ENCODE measurements around the gene TOMT. TPM values are rescaled to one million over a fixed set of nuclear protein-coding genes. Genes with fewer than 3 reads are reported as not detected.
"Not testable (repeated sequence)": the region's sequence is repeated elsewhere in the genome, so short reads cannot be mapped to it uniquely, and the experiment has no call there.

Gene TOMT
- total RNA-seq, 1 experiment from 2014 or later: not detected

DNA sequence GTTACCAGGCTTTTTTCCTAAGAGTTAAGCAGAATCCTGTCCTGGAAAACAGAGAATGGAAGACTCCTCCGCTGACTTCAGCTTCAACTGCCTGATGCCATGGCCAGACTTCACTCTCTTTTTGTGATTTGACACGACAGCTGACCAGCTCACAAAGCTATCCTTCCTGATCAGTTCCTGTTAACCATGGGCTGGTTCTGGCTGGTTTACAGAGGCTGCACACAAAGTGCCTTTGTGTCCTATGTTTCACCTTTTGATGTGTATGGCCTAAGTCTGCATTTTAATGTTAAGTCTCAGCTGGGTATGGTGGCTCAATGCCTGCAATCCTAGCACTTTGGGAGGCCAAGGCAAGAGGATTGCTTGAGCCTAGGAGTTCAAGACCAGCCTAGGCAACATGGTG, 40.9 kb downstream of the TOMT start:
- Mint-ChIP-seq H3K9me3 (ENCODE audit: low read depth, unreplicated experiment) (no peaks in the 10 kb centered on the region), H3K27me3 (ENCODE audit: unreplicated experiment) (peaks cover 8% of the 10 kb centered on the region), H3K36me3 (ENCODE audit: insufficient read depth, unreplicated experiment) (no peaks in the 10 kb centered on the region), H3K27ac (ENCODE audit: unreplicated experiment) (no peak overlapping the region), H3K4me3 (ENCODE audit: low read depth, unreplicated experiment) (no peak overlapping the region), H3K4me1 (ENCODE audit: low read depth, unreplicated experiment) (peaks cover 6% of the 10 kb centered on the region)
- intact Hi-C loops (cut with micrococcal nuclease; ENCODE audit: unreplicated experiment): no loop called here
- no TSS peak for BruUV-seq (replicated peaks)
- CTCF ChIA-PET: no interaction called here
- DNase-seq: no peak
- TF ChIP-seq, protein P1, sequence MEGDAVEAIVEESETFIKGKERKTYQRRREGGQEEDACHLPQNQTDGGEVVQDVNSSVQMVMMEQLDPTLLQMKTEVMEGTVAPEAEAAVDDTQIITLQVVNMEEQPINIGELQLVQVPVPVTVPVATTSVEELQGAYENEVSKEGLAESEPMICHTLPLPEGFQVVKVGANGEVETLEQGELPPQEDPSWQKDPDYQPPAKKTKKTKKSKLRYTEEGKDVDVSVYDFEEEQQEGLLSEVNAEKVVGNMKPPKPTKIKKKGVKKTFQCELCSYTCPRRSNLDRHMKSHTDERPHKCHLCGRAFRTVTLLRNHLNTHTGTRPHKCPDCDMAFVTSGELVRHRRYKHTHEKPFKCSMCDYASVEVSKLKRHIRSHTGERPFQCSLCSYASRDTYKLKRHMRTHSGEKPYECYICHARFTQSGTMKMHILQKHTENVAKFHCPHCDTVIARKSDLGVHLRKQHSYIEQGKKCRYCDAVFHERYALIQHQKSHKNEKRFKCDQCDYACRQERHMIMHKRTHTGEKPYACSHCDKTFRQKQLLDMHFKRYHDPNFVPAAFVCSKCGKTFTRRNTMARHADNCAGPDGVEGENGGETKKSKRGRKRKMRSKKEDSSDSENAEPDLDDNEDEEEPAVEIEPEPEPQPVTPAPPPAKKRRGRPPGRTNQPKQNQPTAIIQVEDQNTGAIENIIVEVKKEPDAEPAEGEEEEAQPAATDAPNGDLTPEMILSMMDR (IDR thresholded peaks at IDR 0.05; ENCODE audit: unreplicated experiment): no peak

DNA sequence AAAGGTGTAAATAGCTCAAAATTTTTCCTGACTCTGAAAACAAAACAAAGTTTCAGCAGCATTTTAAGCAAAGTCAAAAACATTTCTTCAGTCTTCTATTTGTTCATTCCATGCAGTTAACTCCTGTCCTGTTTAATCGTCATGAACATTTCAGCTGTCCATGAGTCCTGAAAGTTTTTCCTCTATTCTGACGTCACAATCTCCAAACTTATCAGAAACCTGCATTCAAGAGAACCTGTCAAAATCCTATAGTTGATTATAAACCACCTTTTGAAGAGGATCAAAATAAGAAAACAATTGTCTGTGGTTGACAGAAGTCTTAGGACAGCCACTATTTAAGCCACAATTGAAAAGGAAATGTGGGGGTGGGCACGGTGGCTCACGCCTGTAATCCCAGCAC, 45.2 kb downstream of the TOMT start:
- Mint-ChIP-seq H3K9me3 (ENCODE audit: low read depth, unreplicated experiment) (no peaks in the 10 kb centered on the region), H3K27me3 (ENCODE audit: unreplicated experiment) (peaks cover 7% of the 10 kb centered on the region), H3K4me1 (ENCODE audit: low read depth, unreplicated experiment) (no peaks in the 10 kb centered on the region), H3K36me3 (ENCODE audit: insufficient read depth, unreplicated experiment) (no peaks in the 10 kb centered on the region), H3K27ac (ENCODE audit: unreplicated experiment) (no peak overlapping the region), H3K4me3 (ENCODE audit: low read depth, unreplicated experiment) (no peak overlapping the region)
- TF ChIP-seq, protein P1 (IDR thresholded peaks at IDR 0.05; ENCODE audit: unreplicated experiment): no peak
- intact Hi-C loops (cut with micrococcal nuclease; ENCODE audit: unreplicated experiment): no loop called here
- BruUV-seq (replicated peaks): no TSS peak
- DNase-seq: no peak
- CTCF ChIA-PET: no interaction called here

DNA sequence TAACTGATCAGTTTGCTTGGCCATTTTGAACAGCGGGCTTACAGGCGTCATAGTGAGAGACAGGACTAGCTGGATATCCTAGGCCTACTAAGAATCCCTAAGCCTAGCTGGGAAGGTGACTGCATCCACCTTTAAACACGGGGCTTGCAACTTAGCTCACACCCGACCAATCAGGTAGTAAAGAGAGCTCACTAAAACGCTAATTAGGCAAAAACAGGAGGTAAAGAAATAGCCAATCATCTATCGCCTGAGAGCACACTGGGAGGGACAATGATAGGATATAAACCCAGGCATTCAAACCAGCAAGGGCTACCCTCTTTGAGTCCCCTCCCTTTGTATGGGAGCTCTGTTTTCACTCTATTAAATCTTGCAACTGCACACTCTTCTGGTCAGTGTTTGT, 48.1 kb downstream of the TOMT start:
- BruUV-seq (replicated peaks); DNase-seq; intact Hi-C loops (cut with micrococcal nuclease; ENCODE audit: unreplicated experiment); H3K36me3 Mint-ChIP-seq (ENCODE audit: insufficient read depth, unreplicated experiment); H3K9me3 Mint-ChIP-seq (ENCODE audit: low read depth, unreplicated experiment); H3K4me1 Mint-ChIP-seq (ENCODE audit: low read depth, unreplicated experiment); H3K4me3 Mint-ChIP-seq (ENCODE audit: low read depth, unreplicated experiment); H3K27ac Mint-ChIP-seq (ENCODE audit: unreplicated experiment): not testable (repeated sequence)
- CTCF ChIA-PET: interaction anchor here (0.9 kb wide), 1 partner anchor 9 kb away, joined by 4 read pairs; no protein-coding TSS in a partner anchor
- H3K27me3 Mint-ChIP-seq (ENCODE audit: unreplicated experiment): peaks cover 13% of the 10 kb centered on the region

DNA sequence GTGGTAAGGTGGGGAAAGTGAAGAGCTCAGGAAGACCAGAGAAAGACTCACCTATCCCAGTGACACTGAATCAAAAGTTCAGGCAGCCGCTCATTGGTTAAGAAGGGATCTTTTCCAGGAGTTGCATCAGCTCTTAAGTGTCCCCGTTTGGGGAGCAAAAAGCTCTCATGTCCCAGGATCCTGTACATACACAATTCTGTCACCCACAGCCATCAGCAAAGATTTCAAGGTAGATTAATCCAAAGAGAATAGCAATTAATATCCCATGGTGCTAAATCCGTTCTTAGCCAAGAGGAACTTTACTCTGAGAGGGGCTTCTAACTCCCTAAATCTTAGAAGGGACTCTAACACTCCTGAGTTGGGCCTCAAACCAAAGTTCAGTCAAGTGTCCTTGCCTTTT, 49.1 kb downstream of the TOMT start:
- DNase-seq: no peak
- no TSS peak for BruUV-seq (replicated peaks)
- CTCF ChIA-PET: no interaction called here

DNA sequence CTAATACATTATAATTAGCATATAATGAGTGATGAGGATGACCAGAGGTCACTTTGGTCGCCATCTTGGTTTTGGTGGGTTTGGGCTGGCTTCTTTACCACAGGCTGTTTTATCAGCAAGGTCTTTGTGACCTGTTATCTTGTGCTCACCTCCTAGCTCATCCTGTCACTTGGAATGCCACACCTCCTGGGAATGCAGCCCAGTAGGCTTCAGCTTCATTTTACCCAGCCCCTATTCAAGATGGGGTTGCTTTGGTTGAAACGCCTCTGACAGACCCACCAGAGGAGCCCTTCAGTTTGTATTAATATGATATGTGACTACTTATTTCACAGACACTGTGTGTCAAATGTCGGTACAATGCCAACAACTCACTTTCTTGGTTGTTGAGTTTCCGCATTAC, 50.0 kb downstream of the TOMT start:
- no peaks in the 10 kb centered on the region for H3K36me3 Mint-ChIP-seq (ENCODE audit: insufficient read depth, unreplicated experiment)
- H3K9me3 Mint-ChIP-seq (ENCODE audit: low read depth, unreplicated experiment): no peaks in the 10 kb centered on the region
- intact Hi-C loops (cut with micrococcal nuclease; ENCODE audit: unreplicated experiment): no loop called here
- TF ChIP-seq, protein P1 (IDR thresholded peaks at IDR 0.05; ENCODE audit: unreplicated experiment): no peak
- no peak overlapping the region for H3K27ac Mint-ChIP-seq (ENCODE audit: unreplicated experiment)
- no peak for DNase-seq
- CTCF ChIA-PET: no interaction called here
- no peaks in the 10 kb centered on the region for H3K4me1 Mint-ChIP-seq (ENCODE audit: low read depth, unreplicated experiment)
- H3K27me3 Mint-ChIP-seq (ENCODE audit: unreplicated experiment): peaks cover 29% of the 10 kb centered on the region
- BruUV-seq (replicated peaks): no TSS peak
- H3K4me3 Mint-ChIP-seq (ENCODE audit: low read depth, unreplicated experiment): no peak overlapping the region

More for the DNA sequence above, 49.1 kb downstream of the TOMT start:
- H3K4me1 Mint-ChIP-seq (ENCODE audit: low read depth, unreplicated experiment): no peaks in the 10 kb centered on the region
- no peak overlapping the region for H3K4me3 Mint-ChIP-seq (ENCODE audit: low read depth, unreplicated experiment)
- peaks cover 22% of the 10 kb centered on the region for H3K27me3 Mint-ChIP-seq (ENCODE audit: unreplicated experiment)
- intact Hi-C loops (cut with micrococcal nuclease; ENCODE audit: unreplicated experiment): no loop called here
- TF ChIP-seq, protein P1 (IDR thresholded peaks at IDR 0.05; ENCODE audit: unreplicated experiment): no peak
- H3K27ac Mint-ChIP-seq (ENCODE audit: unreplicated experiment): no peak overlapping the region
- no peaks in the 10 kb centered on the region for H3K36me3 Mint-ChIP-seq (ENCODE audit: insufficient read depth, unreplicated experiment)
- H3K9me3 Mint-ChIP-seq (ENCODE audit: low read depth, unreplicated experiment): no peaks in the 10 kb centered on the region
